ENCODE results near the gene NUDCD3. TPM values are rescaled to one million over a fixed set of nuclear protein-coding genes. Genes with fewer than 3 reads are reported as not detected.

NUDCD3 gene
- total and polyA plus RNA-seq, 2 experiments from 2014 or later = 54.7 to 60.8 TPM

- Histone ChIP-seq H3K4me2 (no peak overlapping the region), H3K27ac (no peak overlapping the region), H3K4me1 (ENCODE audit: insufficient read depth) (no peaks in the 10 kb centered on the region), H3K4me3 (no peak overlapping the region), H2AFZ (no peak overlapping the region), H3K79me2 (no peaks in the 10 kb centered on the region), H4K20me1 (ENCODE audit: insufficient read depth, poor library complexity, severe bottlenecking) (no peaks in the 10 kb centered on the region), H3K36me3 (replicated peaks; ENCODE audit: insufficient read depth, low read depth) (no peaks in the 10 kb centered on the region), H3K9me3 (ENCODE audit: low read depth) (no peaks in the 10 kb centered on the region), H3K27me3 (no peaks in the 10 kb centered on the region), H3K9me2 (replicated peaks; ENCODE audit: insufficient read depth) (no peaks in the 10 kb centered on the region)
- TF ChIP-seq EZH2phosphoT487 (IDR thresholded peaks at IDR 0.05; ENCODE audit: low read depth, severe bottlenecking, unreplicated experiment) = no peak
- TF ChIP-seq CTCF (IDR thresholded peaks at IDR 0.05; ENCODE audit: poor library complexity) = no peak
- no peak for TF ChIP-seq EZH2 (IDR thresholded peaks at IDR 0.05; ENCODE audit: borderline replicate concordance)
- WGBS (ENCODE audit: low lambda C conversion rate, missing lambda C conversion rate) = 95% methylated on average over 11 of the region's 12 CpGs
- DNase-seq (ENCODE audit: low spot score) = no peak
These were observed 114.5 kb downstream of the NUDCD3 start for GRCh38 chr7:44375926-44376342.

GRCh38 chr7:44375236-44375699, 115.2 kb downstream of the NUDCD3 start:
- H3K9me2 ChIP-seq (replicated peaks; ENCODE audit: insufficient read depth) = no peaks in the 10 kb centered on the region
- H2AFZ ChIP-seq = no peak overlapping the region
- no peaks in the 10 kb centered on the region for H3K79me2 ChIP-seq
- H3K9me3 ChIP-seq (ENCODE audit: low read depth) = no peaks in the 10 kb centered on the region
- H3K4me2 ChIP-seq = no peak overlapping the region
- peak; percentile 14 for TF ChIP-seq CTCF (IDR thresholded peaks at IDR 0.05; ENCODE audit: poor library complexity)
- no peak for TF ChIP-seq EZH2phosphoT487 (IDR thresholded peaks at IDR 0.05; ENCODE audit: low read depth, severe bottlenecking, unreplicated experiment)
- TF ChIP-seq EZH2 (IDR thresholded peaks at IDR 0.05; ENCODE audit: borderline replicate concordance) = no peak
- peaks cover 2% of the 10 kb centered on the region for H3K27me3 ChIP-seq
- 80% methylated on average over 6 of the region's 9 CpGs for WGBS (ENCODE audit: low lambda C conversion rate, missing lambda C conversion rate)
- H3K36me3 ChIP-seq (replicated peaks; ENCODE audit: insufficient read depth, low read depth) = no peaks in the 10 kb centered on the region
- H4K20me1 ChIP-seq (ENCODE audit: insufficient read depth, poor library complexity, severe bottlenecking) = no peaks in the 10 kb centered on the region
- no peaks in the 10 kb centered on the region for H3K4me1 ChIP-seq (ENCODE audit: insufficient read depth)
- no peak for DNase-seq (ENCODE audit: low spot score)
- H3K4me3 ChIP-seq = no peak overlapping the region
- H3K27ac ChIP-seq = no peak overlapping the region

GRCh38 chr7:44374007-44374763, 116.3 kb downstream of the NUDCD3 start:
- H3K27me3 ChIP-seq = peaks cover 2% of the 10 kb centered on the region
- H3K9me3 ChIP-seq (ENCODE audit: low read depth) = no peaks in the 10 kb centered on the region
- H3K36me3 ChIP-seq (replicated peaks; ENCODE audit: insufficient read depth, low read depth) = no peaks in the 10 kb centered on the region
- no peak for DNase-seq (ENCODE audit: low spot score)
- no peak overlapping the region for H3K4me3 ChIP-seq
- TF ChIP-seq EZH2 (IDR thresholded peaks at IDR 0.05; ENCODE audit: borderline replicate concordance) (no peak), EZH2phosphoT487 (IDR thresholded peaks at IDR 0.05; ENCODE audit: low read depth, severe bottlenecking, unreplicated experiment) (no peak), CTCF (IDR thresholded peaks at IDR 0.05; ENCODE audit: poor library complexity) (no peak)
- H4K20me1 ChIP-seq (ENCODE audit: insufficient read depth, poor library complexity, severe bottlenecking) = no peaks in the 10 kb centered on the region
- H3K4me2 ChIP-seq = no peak overlapping the region
- WGBS (ENCODE audit: low lambda C conversion rate, missing lambda C conversion rate) = 82% methylated on average over 11 of the region's 12 CpGs
- H3K4me1 ChIP-seq (ENCODE audit: insufficient read depth) = no peaks in the 10 kb centered on the region
- no peak overlapping the region for H3K27ac ChIP-seq
- H2AFZ ChIP-seq = no peak overlapping the region
- no peaks in the 10 kb centered on the region for H3K9me2 ChIP-seq (replicated peaks; ENCODE audit: insufficient read depth)
- no peaks in the 10 kb centered on the region for H3K79me2 ChIP-seq
